Smooth muscle cell of the brain vasculature (primary cell): Measurements from ENCODE around the gene POLR2J.
"Not testable (repeated sequence)": the region's sequence is repeated elsewhere in the genome, so short reads cannot be mapped to it uniquely, and the experiment has no call there.

Experiments used
- DNase-seq: peaks from one replicate; pipeline ENCODE4 v3.0.0-alpha.2; 2012; ENCODE audit warnings: low read depth, low spot score

POLR2J gene

GRCh38 chr7:102466097-102466496, 12.6 kb downstream of the POLR2J start:
- no peak for DNase-seq

- peak; percentile 66 for DNase-seq
Measured at GRCh38 chr7:102464577-102465280, 14.0 kb downstream of the POLR2J start, which contains the start of the genes ALKBH4 and LRWD1. ALKBH4 (minus strand) TSS chr7:102464863; CDS start chr7:102464836, 27 bp downstream. LRWD1 (plus strand) TSS chr7:102464984; CDS start chr7:102465081, 97 bp downstream.

GRCh38 chr7:102463841-102464576, 14.7 kb downstream of the POLR2J start:
- DNase-seq: no peak

GRCh38 chr7:102460467-102460866, 18.3 kb downstream of the POLR2J start:
- no peak for DNase-seq

- no peak for DNase-seq
Measured at GRCh38 chr7:102459221-102459844, 19.4 kb downstream of the POLR2J start.

- no peak for DNase-seq
Measured at GRCh38 chr7:102457352-102457924, 21.3 kb downstream of the POLR2J start.

GRCh38 chr7:102456327-102456726, 22.4 kb downstream of the POLR2J start:
- no peak for DNase-seq

- DNase-seq: no peak
Measured at GRCh38 chr7:102455596-102455995, 23.1 kb downstream of the POLR2J start.

GRCh38 chr7:102454932-102455331, 23.8 kb downstream of the POLR2J start:
- not testable (repeated sequence) for DNase-seq

GRCh38 chr7:102454468-102454867, 24.3 kb downstream of the POLR2J start:
- DNase-seq: no peak

GRCh38 chr7:102453319-102453718, 25.4 kb downstream of the POLR2J start:
- no peak for DNase-seq

- no peak for DNase-seq
Measured at GRCh38 chr7:102452451-102452850, 26.3 kb downstream of the POLR2J start.

GRCh38 chr7:102451371-102452054, 27.2 kb downstream of the POLR2J start:
- DNase-seq: no peak

GRCh38 chr7:102450242-102450641, 28.5 kb downstream of the POLR2J start:
- DNase-seq: no peak

GRCh38 chr7:102449136-102449535, 29.6 kb downstream of the POLR2J start:
- no peak for DNase-seq

- DNase-seq: no peak
Measured at GRCh38 chr7:102447311-102447710, 31.4 kb downstream of the POLR2J start.

- no peak for DNase-seq
Measured at GRCh38 chr7:102446387-102447156, 32.1 kb downstream of the POLR2J start.

GRCh38 chr7:102445674-102446071, 33.0 kb downstream of the POLR2J start:
- DNase-seq: no peak

- DNase-seq: no peak
Measured at GRCh38 chr7:102444961-102445673, 33.6 kb downstream of the POLR2J start.
